Stimulated activated CD8-positive, alpha-beta memory T cell treated with anti-CD3 and anti-CD28 coated beads, Interleukin-15, amount 100 ng/mL, for 1 hour (primary cell): ENCODE results near the gene SLC27A1.
"Not testable (repeated sequence)": the region's sequence is repeated elsewhere in the genome, so short reads cannot be mapped to it uniquely, and the experiment has no call there.

ENCODE experiments used
- DNase-seq: peaks from one replicate; pipeline ENCODE4 v3.0.0-alpha.2; 2020; ENCODE audit warnings: low read depth

Gene SLC27A1

DNA sequence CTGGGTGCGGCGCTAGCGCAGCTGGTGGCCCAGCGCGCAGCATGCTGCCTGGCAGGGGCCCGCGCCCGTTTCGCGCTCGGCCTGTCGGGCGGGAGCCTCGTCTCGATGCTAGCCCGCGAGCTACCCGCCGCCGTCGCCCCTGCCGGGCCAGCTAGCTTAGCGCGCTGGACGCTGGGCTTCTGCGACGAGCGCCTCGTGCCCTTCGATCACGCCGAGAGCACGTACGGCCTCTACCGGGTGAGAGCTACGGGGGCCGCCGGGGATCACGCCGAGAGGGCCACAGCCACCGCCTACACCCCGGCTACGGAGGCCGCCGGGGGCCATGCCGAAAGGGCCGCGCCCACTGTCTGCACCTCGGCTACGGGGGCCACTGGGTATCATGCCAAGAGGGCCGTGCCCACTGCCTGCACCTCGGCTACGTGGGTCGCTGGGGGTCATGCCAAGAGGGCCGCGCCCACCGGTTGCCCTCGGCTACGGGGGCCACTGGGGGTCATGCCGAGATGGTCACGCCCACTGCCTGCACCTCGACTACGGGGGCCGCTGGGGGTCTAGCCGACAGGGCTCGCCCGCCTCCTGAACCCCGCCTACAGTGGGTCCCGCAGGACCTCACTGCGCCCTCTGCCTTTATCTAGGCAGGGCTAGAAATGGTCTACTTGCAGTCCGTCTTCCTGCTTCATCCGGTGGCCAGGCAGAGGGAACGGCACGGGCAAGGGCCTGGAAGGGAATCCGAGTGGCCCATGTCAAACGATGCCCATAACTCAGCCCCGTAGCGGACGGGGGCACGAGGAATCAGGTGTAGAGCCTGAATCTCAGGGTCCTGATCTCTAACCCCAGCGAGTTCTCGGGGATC, 41.6 kb downstream of the SLC27A1 start:
- peak; percentile 75 for DNase-seq

DNA sequence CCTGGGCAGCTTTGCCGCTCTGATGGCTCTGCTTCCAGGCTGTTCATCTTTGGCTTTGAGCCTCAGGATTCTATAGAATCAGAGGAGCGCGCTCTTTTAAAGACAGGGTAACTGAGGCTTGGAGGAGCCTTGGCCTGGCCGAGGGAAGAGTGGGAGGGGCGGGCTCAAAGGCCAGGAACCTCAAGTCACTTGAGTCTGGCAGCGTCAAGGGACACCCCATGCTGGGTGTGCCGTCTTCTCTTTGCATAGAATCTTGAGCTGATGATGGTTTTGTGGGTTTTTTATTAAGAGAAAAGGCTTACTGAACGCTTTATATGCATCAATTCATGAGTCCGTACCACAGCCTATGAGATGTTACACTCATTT, 42.2 kb downstream of the SLC27A1 start:
- no peak for DNase-seq

DNA sequence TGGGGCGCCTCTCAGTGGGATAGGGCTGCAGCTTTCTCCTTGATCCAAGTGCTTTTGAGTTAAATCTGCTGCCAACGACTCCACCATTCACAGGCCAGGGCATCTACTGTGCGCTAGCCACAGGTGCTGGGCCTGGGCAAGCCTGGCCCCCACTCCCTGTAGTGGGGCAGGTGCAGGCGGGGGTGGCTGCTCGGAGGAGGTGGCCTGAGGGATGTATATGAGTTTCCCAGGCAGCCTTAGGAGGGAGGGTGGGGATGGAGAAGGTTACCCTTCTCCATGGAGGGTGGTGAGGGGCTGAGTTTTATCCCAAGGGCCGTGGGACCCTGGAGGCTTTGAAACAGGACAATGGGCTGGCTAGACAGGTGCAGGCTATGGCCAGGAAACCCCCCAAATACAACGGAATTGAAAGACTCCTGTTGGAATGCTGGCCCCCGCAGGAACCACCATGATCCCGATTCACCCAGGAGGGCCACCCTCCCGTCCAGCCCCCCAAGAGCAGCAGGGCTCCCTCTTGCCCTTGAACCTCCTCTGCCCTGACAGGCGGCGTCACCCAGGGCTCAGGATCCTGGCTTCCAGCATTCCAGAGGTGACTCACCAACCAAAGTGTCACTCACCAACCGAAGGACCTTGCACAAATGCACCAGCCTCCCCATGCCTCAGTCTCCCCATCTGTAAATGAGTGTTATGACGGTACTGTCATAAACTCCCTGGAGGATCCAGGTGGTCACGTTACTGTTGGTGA, 45.3 kb downstream of the SLC27A1 start:
- no peak for DNase-seq

DNA sequence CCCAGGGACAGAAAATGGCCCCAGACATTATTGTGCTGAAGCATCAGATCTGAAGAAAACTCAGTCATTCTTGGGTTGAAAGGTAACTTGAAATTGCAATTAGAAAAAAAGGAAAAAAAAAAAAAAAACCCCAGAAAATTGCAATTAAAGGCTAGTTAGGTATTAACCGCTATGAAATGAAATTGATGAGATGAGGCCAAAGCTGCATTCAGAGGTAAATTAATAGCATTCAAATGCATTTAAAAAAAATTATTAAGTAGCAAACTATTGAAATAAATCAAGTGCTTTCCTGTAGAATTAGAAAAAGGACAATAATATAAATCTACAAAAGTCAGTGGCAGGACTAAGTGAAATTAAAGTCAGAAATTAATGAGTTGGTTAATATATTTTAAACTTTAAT, 47.6 kb downstream of the SLC27A1 start:
- DNase-seq = no peak

DNA sequence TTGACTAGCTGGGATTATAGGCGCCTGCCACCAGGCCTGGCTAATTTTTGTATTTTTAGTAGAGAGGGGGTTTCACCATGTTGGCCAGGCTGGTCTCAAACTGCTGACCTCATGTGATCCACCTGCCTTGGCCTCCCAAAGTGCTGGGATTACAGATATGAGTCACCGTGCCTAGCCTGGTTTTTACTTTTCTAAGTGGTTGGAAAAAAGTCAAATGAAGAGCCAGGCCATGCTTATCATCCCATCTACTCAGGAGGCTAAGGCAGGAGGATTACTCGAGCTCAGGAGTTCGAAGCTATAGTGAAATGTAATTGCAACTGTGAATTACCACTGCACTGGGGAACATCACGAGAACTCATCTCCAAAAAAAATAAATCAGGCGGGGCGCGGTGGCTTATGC, 48.3 kb downstream of the SLC27A1 start:
- not testable (repeated sequence) for DNase-seq

DNA sequence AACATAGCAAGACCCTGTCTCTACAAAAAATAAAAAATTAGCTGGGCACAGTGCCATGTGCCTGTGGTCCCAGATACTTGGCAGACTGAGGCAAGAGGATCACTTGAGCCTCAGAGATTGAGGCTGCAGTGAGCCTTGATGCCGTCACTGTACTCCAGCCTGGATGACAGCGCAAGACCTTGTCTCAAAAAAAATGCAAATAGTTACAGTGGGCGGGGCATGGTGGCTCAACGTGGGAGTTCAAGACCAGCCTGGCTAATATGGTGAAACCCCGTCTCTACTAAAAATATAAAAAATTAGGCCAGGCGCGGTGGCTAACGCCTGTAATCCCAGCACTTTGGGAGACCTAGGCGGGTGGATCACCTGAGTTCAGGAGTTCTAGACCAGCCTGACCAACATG, 49.6 kb downstream of the SLC27A1 start:
- DNase-seq = no peak

DNA sequence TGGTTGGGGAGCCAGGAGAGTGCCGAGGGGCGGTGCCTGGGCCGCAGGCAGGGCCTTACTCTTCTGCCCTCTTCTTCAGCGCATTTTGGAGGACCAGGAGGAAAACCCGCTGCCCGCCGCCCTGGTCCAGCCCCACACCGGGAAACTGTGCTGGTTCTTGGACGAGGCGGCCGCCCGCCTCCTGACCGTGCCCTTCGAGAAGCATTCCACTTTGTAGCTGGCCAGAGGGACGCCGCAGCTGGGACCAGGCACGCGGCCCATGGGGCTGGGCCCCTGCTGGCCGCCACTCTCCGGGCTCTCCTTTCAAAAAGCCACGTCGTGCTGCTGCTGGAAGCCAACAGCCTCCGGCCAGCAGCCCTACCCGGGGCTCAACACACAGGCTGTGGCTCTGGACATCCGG, 50.5 kb downstream of the SLC27A1 start:
- no peak for DNase-seq

DNA sequence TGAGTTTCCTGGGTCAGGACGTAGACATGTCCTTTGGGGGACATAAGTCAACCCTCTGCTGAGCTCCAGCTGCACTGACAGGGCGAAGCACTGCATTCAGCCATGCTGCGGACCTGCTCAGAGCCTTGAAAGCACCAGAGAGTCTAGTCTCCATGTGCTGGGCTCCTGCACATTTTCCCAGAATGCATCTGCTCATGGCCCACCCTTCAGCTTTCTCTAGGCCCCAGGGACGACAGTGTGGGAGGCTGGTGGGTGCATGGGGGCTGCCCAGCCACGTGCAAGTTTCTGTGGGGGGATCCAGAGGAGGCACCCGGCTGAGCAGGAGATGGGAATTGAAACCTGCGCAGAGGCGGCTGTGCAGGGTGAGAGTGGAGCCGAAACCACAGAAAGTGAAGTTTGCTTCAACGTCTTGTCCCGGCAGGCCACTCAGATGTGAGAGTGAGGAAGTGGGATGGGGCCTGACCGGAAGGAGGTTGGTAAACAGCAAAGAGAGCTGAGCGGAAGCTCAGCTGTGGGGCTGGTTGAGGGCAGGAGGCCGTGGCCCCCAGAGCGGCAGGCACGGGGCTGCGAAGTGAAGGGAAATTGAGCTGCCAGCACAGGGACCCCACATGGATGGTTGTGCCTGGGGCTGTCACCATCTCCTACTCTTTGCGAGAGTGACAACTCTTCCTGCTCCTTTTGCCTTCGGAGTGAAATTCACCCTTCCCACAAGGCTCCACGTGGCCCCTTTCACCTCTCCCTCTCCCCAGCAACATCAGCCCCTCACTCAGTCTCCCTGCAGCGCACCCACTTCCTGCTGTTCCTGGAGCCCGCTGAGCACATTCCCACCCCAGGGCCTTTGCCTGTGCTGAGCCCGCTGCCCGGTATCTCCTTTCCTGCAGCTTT, 52.9 kb downstream of the SLC27A1 start:
- DNase-seq = no peak

DNA sequence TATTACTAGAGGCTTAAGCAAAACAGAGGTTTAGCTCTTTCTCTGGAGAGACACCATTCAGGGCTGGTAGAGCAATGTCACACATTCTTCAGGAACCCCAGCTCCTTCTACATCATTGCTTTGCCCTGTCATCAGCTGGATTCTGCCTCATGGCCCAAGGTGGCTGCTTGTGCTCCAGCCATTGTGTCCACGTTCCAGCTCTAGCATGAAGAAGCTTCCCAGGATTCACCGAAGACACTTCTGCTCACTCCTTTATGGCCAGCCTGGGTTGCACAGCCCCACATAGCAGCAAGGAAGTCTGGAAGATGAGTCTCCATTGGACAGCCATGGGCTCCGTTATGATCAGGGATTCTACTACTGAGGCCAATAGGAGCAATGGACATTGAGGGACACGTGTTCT, 54.3 kb downstream of the SLC27A1 start:
- no peak for DNase-seq

DNA sequence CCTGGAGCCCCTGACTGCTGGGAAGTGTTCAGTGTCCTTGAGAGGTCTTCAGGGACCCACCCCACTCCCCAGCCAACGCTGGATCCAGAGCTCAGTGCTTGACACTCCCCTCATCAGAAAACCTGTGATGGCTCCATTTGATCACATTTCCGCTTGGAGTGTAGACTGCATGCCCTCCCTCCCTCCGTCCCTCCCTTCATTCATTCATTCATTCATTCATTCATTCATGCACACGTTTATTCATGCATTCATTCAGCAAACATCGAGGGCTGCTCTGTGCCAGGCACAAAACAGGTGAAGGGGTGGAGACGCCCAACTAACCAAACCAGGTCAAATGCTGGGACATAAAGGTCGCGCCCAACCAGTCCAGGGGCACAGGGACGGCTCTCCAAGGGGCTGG, 54.8 kb downstream of the SLC27A1 start:
- no peak for DNase-seq

DNA sequence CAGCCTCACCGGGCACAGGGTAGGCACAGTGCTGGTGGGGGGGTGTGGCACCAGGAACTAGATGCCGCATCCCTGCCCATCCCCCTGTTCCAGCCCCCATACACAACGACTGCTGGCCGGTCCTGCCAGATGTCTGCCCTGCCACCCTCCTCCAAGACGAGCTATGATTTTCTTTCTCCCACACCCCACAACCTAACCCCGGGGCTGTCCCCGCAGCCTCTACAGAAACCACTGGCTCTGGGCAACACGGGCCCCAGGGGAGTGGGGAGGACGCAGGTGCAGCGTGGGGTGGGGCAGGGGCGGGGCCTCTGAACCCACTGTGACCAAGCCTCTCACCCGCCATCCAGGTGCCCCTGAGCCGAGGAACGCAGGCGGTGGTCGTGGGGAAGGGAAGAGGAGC, 56.6 kb downstream of the SLC27A1 start:
- DNase-seq = no peak

DNA sequence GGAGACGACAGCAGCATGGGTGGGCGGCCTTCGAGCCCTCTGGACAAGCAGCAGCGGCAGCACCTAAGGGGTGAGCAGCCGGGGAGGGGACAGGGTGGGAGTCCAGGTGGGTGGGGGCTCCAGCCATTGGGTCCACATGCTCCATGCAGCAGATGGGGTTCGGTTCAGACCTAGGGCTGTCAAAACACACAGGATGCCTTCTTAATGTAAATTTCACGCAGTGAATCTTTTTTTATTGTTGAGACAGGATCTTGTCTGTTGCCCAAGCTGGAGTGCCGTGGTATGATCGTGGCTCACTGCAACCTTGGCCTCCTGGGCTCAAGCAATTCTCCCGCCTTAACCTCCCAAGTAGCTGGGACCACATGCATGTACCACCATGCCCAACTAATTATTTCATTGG, 57.0 kb downstream of the SLC27A1 start:
- no peak for DNase-seq

DNA sequence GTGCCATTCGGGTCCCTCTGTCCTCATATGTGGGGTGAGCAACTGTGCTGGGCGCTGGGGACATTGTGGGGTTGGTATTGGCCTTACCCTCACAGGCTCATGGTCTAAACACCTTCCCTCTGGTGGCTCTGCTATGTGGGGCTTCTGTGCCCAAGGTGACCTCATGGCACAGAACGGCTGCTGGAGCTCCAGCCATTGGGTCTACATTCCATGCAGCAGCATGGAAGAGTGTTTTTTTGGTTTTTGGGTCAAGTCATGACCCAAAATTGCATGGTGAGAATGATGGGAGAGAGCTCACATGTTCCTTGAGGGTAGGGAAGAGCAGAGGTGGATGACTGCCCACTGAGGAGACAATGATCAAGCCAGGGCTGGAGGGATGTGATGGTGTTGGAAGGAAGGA, 58.3 kb downstream of the SLC27A1 start:
- no peak for DNase-seq

DNA sequence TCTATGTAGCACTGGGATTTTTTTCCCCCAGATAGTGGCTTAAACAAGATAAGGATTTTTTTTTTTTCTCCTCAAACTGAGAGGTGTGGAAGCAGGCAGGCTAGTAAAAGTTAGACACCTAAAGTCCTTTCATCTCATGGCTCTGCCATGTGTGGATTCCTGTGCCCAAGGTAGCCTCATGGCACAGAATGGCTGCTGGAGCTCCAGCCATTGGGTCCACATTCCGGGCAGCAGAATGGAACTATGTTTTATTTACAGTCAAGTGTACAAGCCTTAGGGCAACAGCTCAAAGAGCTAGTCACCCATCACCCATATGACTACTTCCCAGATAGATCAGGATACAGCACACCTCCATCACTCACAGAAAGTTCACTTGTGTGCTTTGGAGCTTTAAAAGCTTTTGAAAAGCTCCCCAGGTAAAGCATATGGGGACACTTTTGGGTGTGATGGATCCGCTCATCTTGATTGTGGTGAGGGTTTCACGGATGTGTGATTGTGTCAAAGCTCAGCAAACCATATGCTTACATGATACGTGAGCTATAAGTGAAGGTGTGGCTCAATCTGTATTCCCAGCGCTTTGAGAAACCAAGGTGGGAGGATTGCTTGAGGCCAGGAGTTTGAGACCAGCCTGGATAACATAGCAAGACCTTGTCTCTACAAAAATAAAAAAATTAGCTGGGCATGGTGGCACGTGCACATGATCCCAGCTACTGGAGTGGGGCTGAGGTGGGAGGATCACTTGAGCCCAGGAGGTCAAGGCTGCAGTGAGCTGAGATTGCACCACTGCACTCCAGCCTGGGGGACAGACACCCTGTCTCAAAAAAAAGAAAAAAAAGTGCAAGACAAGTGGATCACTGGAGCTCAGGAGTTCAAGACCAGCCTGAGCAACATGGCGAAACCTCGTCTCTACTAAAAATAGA, 59.2 kb downstream of the SLC27A1 start:
- DNase-seq = no peak

DNA sequence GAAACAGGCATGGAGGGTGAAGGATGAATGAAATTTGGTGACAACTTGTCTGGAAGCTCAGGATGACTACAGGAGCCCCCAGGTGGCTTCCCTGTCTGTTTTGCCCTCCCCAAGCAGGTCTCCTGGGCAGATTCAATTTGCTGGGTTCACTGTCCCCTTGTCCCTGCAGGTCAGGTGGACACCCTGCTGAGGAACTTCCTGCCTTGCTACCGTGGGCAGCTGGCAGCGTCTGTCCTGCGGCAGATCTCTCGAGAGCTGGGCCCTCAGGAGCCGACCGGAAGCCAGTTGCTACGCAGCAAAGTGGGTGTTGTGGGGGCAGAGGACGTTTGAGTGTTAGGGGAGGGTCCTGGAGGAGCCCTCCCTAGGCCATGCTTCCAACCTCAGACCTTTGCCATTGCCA, 60.3 kb downstream of the SLC27A1 start:
- DNase-seq = no peak

DNA sequence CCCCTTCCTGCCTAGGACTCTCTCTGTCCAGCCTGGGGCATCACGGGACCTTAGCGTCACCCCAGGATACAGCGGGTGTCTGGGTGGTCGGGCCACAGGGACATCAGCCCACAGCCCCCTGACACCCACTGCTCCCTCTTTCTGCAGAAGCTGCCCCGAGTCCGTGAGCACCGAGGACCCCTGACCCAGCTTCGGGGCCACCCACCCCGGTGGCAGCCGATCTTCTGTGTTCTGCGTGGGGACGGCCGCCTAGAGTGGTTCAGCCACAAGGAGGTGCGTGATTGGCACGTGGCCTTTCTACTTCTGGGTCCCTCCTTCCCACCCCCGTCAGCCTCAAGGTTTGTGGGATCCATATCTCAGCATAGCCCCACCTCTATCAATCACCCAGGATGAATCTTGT, 61.8 kb downstream of the SLC27A1 start:
- no peak for DNase-seq

DNA sequence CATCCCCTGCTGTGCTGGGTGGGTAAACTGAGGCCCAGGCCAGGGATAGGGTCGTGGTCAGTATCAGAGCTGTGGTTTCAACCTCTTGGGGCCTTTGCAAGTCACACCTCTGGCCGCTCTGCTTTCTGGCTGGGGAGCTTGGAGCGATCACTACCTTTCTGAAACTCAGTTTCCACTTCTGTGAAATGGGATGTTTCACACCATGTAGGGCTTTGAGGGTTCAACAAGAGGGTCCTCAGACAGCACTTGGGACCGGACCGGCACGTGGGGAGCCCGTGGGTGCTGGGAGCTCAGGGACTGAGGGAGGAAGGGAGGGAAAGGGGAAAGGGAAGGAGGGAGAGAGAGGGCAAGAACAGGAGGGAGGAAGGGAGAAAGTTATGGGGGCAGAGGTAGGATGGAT, 62.2 kb downstream of the SLC27A1 start:
- DNase-seq = no peak

DNA sequence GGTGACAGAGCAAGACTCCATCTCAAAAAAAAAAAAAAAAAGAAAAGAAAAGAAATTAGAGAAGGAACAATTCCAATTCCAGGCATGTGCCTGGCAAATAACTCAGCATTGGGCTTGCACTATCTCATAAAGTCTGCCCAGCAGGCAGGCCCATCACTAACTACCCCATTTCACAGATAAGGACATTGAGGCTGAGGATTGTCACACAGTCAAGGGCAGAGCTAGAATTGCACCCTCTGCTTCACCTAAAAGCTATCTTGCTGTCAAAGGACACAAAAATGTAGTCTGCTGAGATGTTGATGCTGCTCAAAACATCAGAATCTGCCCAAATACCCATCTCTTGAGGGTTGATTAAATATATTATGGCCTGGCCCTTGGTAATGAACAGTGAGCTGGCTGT, 64.4 kb downstream of the SLC27A1 start:
- DNase-seq = no peak

DNA sequence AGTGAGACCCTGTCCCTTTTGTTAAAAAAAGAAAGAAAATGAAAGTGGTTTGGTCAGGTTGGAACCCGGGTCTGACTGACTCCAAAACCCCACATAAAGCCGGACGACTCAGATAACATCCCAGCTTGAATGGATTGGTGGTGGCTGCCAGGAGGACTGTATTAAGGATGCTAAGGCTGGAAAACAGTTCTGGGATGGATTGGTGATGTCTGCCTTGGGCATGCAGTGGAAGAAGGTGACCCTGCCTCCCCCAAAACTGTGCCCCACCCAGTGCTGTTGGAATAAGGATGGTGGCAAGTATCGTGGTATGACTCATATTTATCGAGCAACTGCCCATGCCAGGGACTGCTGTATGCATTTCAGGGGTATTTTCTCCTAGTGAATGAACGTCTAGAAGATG, 66.6 kb downstream of the SLC27A1 start:
- no peak for DNase-seq

DNA sequence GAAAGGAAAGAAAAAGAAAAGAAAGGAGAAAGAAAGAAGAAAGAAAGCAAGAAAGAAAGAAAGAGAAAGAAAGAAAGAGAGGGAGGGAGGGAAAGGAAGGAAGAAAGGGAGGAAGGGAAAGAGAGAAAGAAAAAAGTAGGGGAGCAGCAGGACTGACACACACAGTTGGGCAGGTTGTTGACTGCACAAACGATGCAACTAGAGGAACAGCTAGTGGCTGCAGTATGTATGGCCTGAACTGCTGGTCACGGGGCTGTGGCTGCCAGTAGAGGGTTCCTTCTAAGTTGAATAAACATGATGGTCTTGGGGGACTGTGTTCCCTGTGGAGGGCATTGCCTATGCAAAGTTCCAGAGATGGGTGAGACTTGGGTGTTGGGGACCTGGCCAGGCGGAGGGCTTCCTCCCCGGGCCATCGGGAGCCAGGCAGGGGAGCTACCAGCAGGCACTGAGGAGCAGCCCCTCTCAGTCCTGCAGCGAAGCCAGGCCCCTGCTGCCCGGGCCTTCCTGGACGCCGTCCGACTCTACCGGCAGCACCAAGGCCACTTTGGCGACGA, 68.4 kb downstream of the SLC27A1 start:
- no peak for DNase-seq
